ENCODE results near the gene GPR153. TPM values are rescaled to one million over a fixed set of nuclear protein-coding genes. Genes with fewer than 3 reads are reported as not detected.

The GPR153 gene
- total and polyA plus RNA-seq, 2 of the 8 experiments (the other 6 are each of a cell fraction or from before 2014, with no cell fraction given): 5.7 to 8.1 TPM

GRCh38 chr1:6198646-6199297 is 62.1 kb downstream of the GPR153 start:
- Histone ChIP-seq H3K27me3 (replicated peaks in 1 of 4; ENCODE audit: control insufficient read depth in 3 of 4, extremely low read depth in 1 of 4, insufficient read depth in 3 of 4, low read length in 3 of 4) (no peaks in the 10 kb centered on the region), H3K18ac (ENCODE audit: extremely low read depth, low read length) (peak overlapping the region; percentile 75; the same call in 1 of the 2 replicates), H3K27ac (ENCODE audit: low read depth, low read length) (peak overlapping the region; percentile 95), H2BK20ac (ENCODE audit: low read length) (no peak overlapping the region), H3K9me3 (ENCODE audit: insufficient read depth in 2 of 2, low read depth in 1 of 2, low read length in 1 of 2) (no peaks in the 10 kb centered on the region), H3K79me1 (ENCODE audit: low read depth, low read length) (no peaks in the 10 kb centered on the region; the same call in 1 of the 2 replicates), H2AFZ (ENCODE audit: low read length) (no peak overlapping the region), H2BK5ac (ENCODE audit: low read depth, low read length) (peak overlapping the region; percentile 91; the same call in 1 of the 2 replicates), H3K36me3 (ENCODE audit: control insufficient read depth in 2 of 4, insufficient read depth in 4 of 4, low read length in 3 of 4) (peaks cover 14 to 42% (median 30%) of the 10 kb centered on the region in 4 experiments), H2AK5ac (ENCODE audit: low read depth, low read length) (0 out of 2 replicates have a peak overlapping the region, but pooled peaks have one; percentile 32), H2BK120ac (replicated peaks; ENCODE audit: low read depth, low read length) (no peak overlapping the region), H4K5ac (ENCODE audit: insufficient read length, low read depth, low read length) (peak overlapping the region; percentile 25), H2BK12ac (ENCODE audit: low read depth, low read length) (peak overlapping the region; percentile 5; the same call in 1 of the 2 replicates), H3K14ac (ENCODE audit: insufficient read length) (no peak overlapping the region), H3K23ac (ENCODE audit: insufficient read length) (no peak overlapping the region), H4K8ac (ENCODE audit: extremely low read depth, insufficient read depth, low read length) (peak overlapping the region; percentile 93; the same call in 1 of the 2 replicates), H3K79me2 (ENCODE audit: control insufficient read depth in 1 of 2, insufficient read depth in 2 of 2, low read length in 2 of 2) (peaks cover 29 to 60% of the 10 kb centered on the region in 2 experiments), H3K4me3 (ENCODE audit: extremely low read depth in 1 of 4, insufficient read depth in 2 of 4, low read depth in 3 of 4, low read length in 4 of 4) (peak overlapping the region; percentile 69 to 98 (median 86)), H3K56ac (replicated peaks; ENCODE audit: insufficient read length, low read depth, low read length) (peak overlapping the region; percentile 1), H3K4ac (replicated peaks; ENCODE audit: insufficient read length, low read depth, low read length) (peak overlapping the region; percentile 99), H4K20me1 (replicated peaks in 1 of 2; ENCODE audit: control insufficient read depth in 1 of 2, insufficient read depth in 2 of 2, low read length in 2 of 2) (peaks cover 5 to 8% of the 10 kb centered on the region in 2 experiments), H3K23me2 (ENCODE audit: low read depth, low read length) (peaks cover 10% of the 10 kb centered on the region), H4K91ac (replicated peaks; ENCODE audit: insufficient read length, low read length) (peak overlapping the region; percentile 82), H2BK15ac (ENCODE audit: low read length) (no peak overlapping the region), H3K9ac (replicated peaks in 1 of 4; ENCODE audit: extremely low read depth in 1 of 4, low read depth in 3 of 4, low read length in 3 of 4) (peak overlapping the region; percentile 94 to 99 (median 96)), H3K4me2 (ENCODE audit: insufficient read depth in 1 of 2, low read depth in 2 of 2, low read length in 2 of 2) (peak overlapping the region; percentile 81 to 97), H3K4me1 (replicated peaks in 1 of 4; ENCODE audit: control insufficient read depth in 3 of 4, insufficient read depth in 4 of 4, low read length in 3 of 4) (peaks cover 6 to 13% (median 8%) of the 10 kb centered on the region in 4 experiments; a peak in 6 of 7 replicates)
- 2% methylated on average over 31 of the region's 31 CpGs; no CpG with 5 or more reads in 1 of the 2 experiments for WGBS, 2 experiments (ENCODE audit: extremely low coverage in 1 of 2, insufficient coverage in 1 of 2, insufficient read length in 1 of 2, insufficient replicate concordance in 2 of 2, low coverage in 1 of 2, low lambda C conversion rate in 2 of 2, missing lambda C conversion rate in 1 of 2)
- DNase-seq (ENCODE audit: low read depth in 1 of 2, low spot score in 2 of 2) (no peak), FAIRE-seq (no peak)
- peak in 1 of 2 experiments; percentile 51; a peak in 1 of 3 replicates for TF ChIP-seq POLR2A (IDR thresholded peaks at IDR 0.05; ENCODE audit: control extremely low read depth in 1 of 2, low read depth in 2 of 2, low read length in 2 of 2)
- no peak for TF ChIP-seq JUND (IDR thresholded peaks at IDR 0.05; ENCODE audit: low read length)
- TF ChIP-seq TEAD4 (IDR thresholded peaks at IDR 0.05; ENCODE audit: low read depth, low read length): no peak
- peak; percentile 2 for TF ChIP-seq KDM4A (IDR thresholded peaks at IDR 0.05; ENCODE audit: low read depth, low read length, severe bottlenecking)
- no peak for TF ChIP-seq RBBP5 (IDR thresholded peaks at IDR 0.05; ENCODE audit: borderline replicate concordance, low read depth, low read length)
- TF ChIP-seq SP1 (IDR thresholded peaks at IDR 0.05; ENCODE audit: low read depth, low read length): no peak
- no peak for TF ChIP-seq SP2 (IDR thresholded peaks at IDR 0.05; ENCODE audit: low read length)
- 0 out of 4 replicates have a peak, but pooled peaks of 1 of the 2 experiments have one; percentile 17 for TF ChIP-seq SIN3A (conservative IDR thresholded peaks at IDR 0.05 in 1 of 2, IDR thresholded peaks at IDR 0.05 in 1 of 2; ENCODE audit: low read depth in 1 of 2, low read length in 2 of 2)
- ChIA-PET CTCF (ENCODE audit: partially characterized antibody) (interaction anchor here (0.7 to 17.1 kb wide), 5 partner anchors 9 to 90 kb away, joined by 3 to 353 read pairs (median 3); partner anchors contain the start of genes HES3 and ICMT), POLR2A (ENCODE audit: partially characterized antibody) (interaction anchor here (0.5 to 4.9 kb wide), 16 partner anchors 9 to 403 kb away, joined by 3 to 65 read pairs (median 4); partner anchors contain the start of genes ICMT, KLHL21 and RNF207)

Data from H1 (cell line).